GM06990 (cell line): ENCODE data around the gene TSPAN1.

ENCODE experiments used
- DNase-seq: peaks from one replicate; pipeline ENCODE4 v3.0.0-alpha.2; 2011; ENCODE audit not compliant: insufficient read length; ENCODE audit errors: extremely low read depth
- H3K27me3 ChIP-seq: replicated peaks from 2 replicates; pipeline ENCODE4 v1.6.0; 2011; ENCODE audit warnings: low read length; ENCODE audit not compliant: control insufficient read depth, insufficient read depth
- H3K36me3 ChIP-seq: 2 replicates; pipeline ENCODE4 v1.5.1; 2011; ENCODE audit warnings: low read length; ENCODE audit not compliant: control insufficient read depth, insufficient read depth
- H3K4me3 ChIP-seq: replicated peaks from 2 replicates; pipeline ENCODE4 v1.5.1; 2011; ENCODE audit warnings: low read depth, mild to moderate bottlenecking, control low read depth, low read length
- TF ChIP-seq, protein P1 (sequence below): IDR thresholded peaks from 2 replicates; pipeline ENCODE4 v1.5.1; 2011; ENCODE audit warnings: low read length, control low read depth, mild to moderate bottlenecking, inconsistent platforms; ENCODE audit not compliant: insufficient read depth, poor library complexity, severe bottlenecking

TSPAN1 gene

GRCh38 chr1:46136711-46137110 is 38.2 kb upstream of the TSPAN1 start:
- H3K27me3 ChIP-seq: no peaks in the 10 kb centered on the region
- H3K4me3 ChIP-seq: no peak overlapping the region
- H3K36me3 ChIP-seq: no peaks in the 10 kb centered on the region
- TF ChIP-seq, protein P1, sequence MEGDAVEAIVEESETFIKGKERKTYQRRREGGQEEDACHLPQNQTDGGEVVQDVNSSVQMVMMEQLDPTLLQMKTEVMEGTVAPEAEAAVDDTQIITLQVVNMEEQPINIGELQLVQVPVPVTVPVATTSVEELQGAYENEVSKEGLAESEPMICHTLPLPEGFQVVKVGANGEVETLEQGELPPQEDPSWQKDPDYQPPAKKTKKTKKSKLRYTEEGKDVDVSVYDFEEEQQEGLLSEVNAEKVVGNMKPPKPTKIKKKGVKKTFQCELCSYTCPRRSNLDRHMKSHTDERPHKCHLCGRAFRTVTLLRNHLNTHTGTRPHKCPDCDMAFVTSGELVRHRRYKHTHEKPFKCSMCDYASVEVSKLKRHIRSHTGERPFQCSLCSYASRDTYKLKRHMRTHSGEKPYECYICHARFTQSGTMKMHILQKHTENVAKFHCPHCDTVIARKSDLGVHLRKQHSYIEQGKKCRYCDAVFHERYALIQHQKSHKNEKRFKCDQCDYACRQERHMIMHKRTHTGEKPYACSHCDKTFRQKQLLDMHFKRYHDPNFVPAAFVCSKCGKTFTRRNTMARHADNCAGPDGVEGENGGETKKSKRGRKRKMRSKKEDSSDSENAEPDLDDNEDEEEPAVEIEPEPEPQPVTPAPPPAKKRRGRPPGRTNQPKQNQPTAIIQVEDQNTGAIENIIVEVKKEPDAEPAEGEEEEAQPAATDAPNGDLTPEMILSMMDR: no peak
- no peak for DNase-seq

GRCh38 chr1:46137916-46138315 is 37.0 kb upstream of the TSPAN1 start:
- H3K4me3 ChIP-seq: no peak overlapping the region
- H3K27me3 ChIP-seq: no peaks in the 10 kb centered on the region
- H3K36me3 ChIP-seq: no peaks in the 10 kb centered on the region
- DNase-seq: no peak
- TF ChIP-seq, protein P1: no peak

- TF ChIP-seq, protein P1: no peak
- Histone ChIP-seq H3K36me3 (no peaks in the 10 kb centered on the region), H3K27me3 (no peaks in the 10 kb centered on the region), H3K4me3 (no peak overlapping the region)
- no peak for DNase-seq
Measured at GRCh38 chr1:46148318-46148717, 26.6 kb upstream of the TSPAN1 start.

DNA sequence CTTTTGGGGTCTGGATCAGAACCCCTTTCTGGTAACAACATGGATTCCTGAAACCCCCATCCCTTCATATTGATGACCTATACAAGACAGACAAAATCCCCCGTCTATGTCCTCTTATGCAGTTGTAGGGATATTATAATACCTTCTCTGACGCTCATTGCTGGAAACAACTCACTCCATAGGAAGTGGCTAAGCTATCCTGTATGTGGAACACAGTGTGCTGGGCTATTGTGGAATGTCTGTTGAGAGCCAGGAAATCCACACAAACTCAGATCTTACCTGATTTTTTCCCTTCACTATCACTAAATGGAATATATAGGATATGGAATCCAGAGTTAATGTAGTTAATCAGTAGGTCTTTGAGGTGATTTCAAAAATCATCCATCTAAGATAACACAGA is 24.8 kb upstream of the TSPAN1 start:
- H3K27me3 ChIP-seq: no peaks in the 10 kb centered on the region
- no peaks in the 10 kb centered on the region for H3K36me3 ChIP-seq
- TF ChIP-seq, protein P1: no peak
- H3K4me3 ChIP-seq: no peak overlapping the region
- no peak for DNase-seq

DNA sequence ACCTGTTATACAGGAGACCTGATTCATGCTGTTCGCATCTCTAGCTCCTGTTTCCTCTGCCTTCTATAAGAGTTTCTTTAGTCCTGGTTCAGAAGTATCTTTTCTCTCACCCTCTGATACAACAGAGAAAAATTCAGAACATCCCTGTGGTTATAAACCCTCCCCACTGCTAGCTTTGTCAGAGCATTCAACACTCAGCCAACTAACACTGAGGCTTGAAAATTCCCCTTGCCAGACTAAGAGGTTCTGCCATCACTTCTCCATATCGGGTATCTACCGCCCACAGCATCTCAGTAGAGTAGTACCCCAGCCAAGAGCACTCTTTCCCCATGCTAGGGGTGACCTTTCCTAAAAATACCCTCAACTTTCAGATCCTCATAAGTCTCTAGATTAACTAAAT is 22.9 kb upstream of the TSPAN1 start:
- H3K4me3 ChIP-seq: no peak overlapping the region
- H3K27me3 ChIP-seq: no peaks in the 10 kb centered on the region
- H3K36me3 ChIP-seq: no peaks in the 10 kb centered on the region
- no peak for DNase-seq
- TF ChIP-seq, protein P1: no peak

GRCh38 chr1:46153228-46153627 is 21.7 kb upstream of the TSPAN1 start:
- TF ChIP-seq, protein P1: no peak
- DNase-seq: no peak
- no peak overlapping the region for H3K4me3 ChIP-seq
- no peaks in the 10 kb centered on the region for H3K36me3 ChIP-seq
- H3K27me3 ChIP-seq: no peaks in the 10 kb centered on the region
